Panc1 (cell line): Measurements from ENCODE around the gene ASCC1. TPM values are rescaled to one million over a fixed set of nuclear protein-coding genes. Genes with fewer than 3 reads are reported as not detected.

Source experiments
- ATAC-seq: fragments of 200-7000 bp; cut with Tn5 transposase; 2 replicates; pipeline ENCODE4 v1.9.1; 2020; ENCODE audit warnings: mild to moderate bottlenecking, moderate library complexity
- BruUV-seq: library from RNA; stranded (reverse); fragments of 400-500 nt; replicated peaks from 2 replicates; lab custom pipeline; 2021; lab: Mats Ljungman, UMichigan
- CTCF ChIA-PET: fragments of 300-600 bp; sonication (Branson Sonifier 250); formaldehyde crosslinking; loops from one replicate; lab custom pipeline; 2022; ENCODE audit warnings: antibody characterized with exemption; lab: Charles Lee
- POLR2A ChIA-PET: fragments of 300-600 bp; sonication (Branson Sonifier 250); formaldehyde crosslinking; loops from one replicate; lab custom pipeline; 2022; ENCODE audit warnings: antibody characterized with exemption; lab: Charles Lee
- DNase-seq: peaks from one replicate; pipeline ENCODE4 v3.0.0-alpha.2; 2010; ENCODE audit warnings: low read depth, low spot score
- H3K27ac ChIP-seq: 2 replicates; pipeline ENCODE4 v1.5.1; 2011; ENCODE audit warnings: mild to moderate bottlenecking, low read length, inconsistent platforms
- H3K27me3 ChIP-seq: fragments of 200-500 bp; sonication (Bioruptor generic); 2 replicates; pipeline ENCODE4 v1.6.0; 2014; ENCODE audit warnings: low read length, inconsistent platforms; ENCODE audit not compliant: control insufficient read depth, insufficient read depth
- H3K36me3 ChIP-seq: fragments of 200-500 bp; sonication (Bioruptor generic); 2 replicates; pipeline ENCODE4 v1.5.1; 2014; ENCODE audit warnings: inconsistent platforms, mild to moderate bottlenecking, low read length, moderate library complexity; ENCODE audit not compliant: control insufficient read depth, insufficient read depth
- H3K4me1 ChIP-seq: 2 replicates; pipeline ENCODE4 v1.5.1; 2011; ENCODE audit warnings: inconsistent platforms, mild to moderate bottlenecking, low read length, moderate library complexity; ENCODE audit not compliant: control insufficient read depth, insufficient read depth
- H3K4me3 ChIP-seq, 2 experiments: 2 replicates each; pipeline ENCODE4 v1.5.1; 2011 to 2012; ENCODE audit warnings: low read depth in 2 of 2, low read length in 2 of 2, mild to moderate bottlenecking in 2 of 2, inconsistent platforms in 1 of 2, moderate library complexity in 1 of 2
- H3K9me3 ChIP-seq: fragments of 200-500 bp; sonication (Bioruptor generic); 2 replicates; pipeline ENCODE4 v1.5.1; 2014; ENCODE audit warnings: low read depth, mild to moderate bottlenecking, inconsistent platforms, low read length, moderate library complexity; ENCODE audit not compliant: control insufficient read depth, insufficient read depth
- CTCF ChIP-seq: fragments of 450-650 bp; IDR thresholded peaks from 2 replicates; pipeline ENCODE4 v1.5.1; 2017; ENCODE audit warnings: mild to moderate bottlenecking
- POLR2AphosphoS5 ChIP-seq: IDR thresholded peaks from 2 replicates; pipeline ENCODE4 v1.6.1; 2012; ENCODE audit warnings: mild to moderate bottlenecking, low read depth, low read length, moderate library complexity
- SIN3A ChIP-seq: IDR thresholded peaks from 2 replicates; pipeline ENCODE4 v1.6.1; 2012; ENCODE audit warnings: low read depth, mild to moderate bottlenecking, low read length, moderate library complexity, borderline replicate concordance; ENCODE audit not compliant: insufficient read depth
- TCF7L2 ChIP-seq: IDR thresholded peaks from 2 replicates; pipeline ENCODE4 v1.6.1; 2011; ENCODE audit warnings: mild to moderate bottlenecking, low read depth, low read length, inconsistent platforms
- in situ Hi-C: cut with HindIII; loops from 2 replicates; pipeline ENCODE4 v1.10.0; 2016; ENCODE audit warnings: low sequenced_read_pairs, low pct_unique_long_range_greater_than_20kb
- intact Hi-C: fragments of 100-400 bp; cut with micrococcal nuclease; formaldehyde crosslinking; loops from one replicate; pipeline ENCODE4 v1.10.0; 2022; ENCODE audit not compliant: unreplicated experiment
- total RNA-seq: library from RNA; stranded (reverse); gene quantifications from one replicate; pipeline ENCODE4 v1.2.1, GENCODE V29; 2021; ENCODE audit not compliant: unreplicated experiment
- TF ChIP-seq, protein P1 (sequence below), 2 experiments: IDR thresholded peaks; 2 replicates each; pipeline ENCODE4 v1.6.1; 2011 to 2012; ENCODE audit warnings: low read depth in 2 of 2, control low read depth in 1 of 2, low read length in 1 of 2, mild to moderate bottlenecking in 1 of 2, moderate library complexity in 1 of 2; ENCODE audit not compliant: insufficient read depth in 1 of 2

The ASCC1 gene
- total RNA-seq, 1 experiment from 2014 or later: 114 TPM

DNA sequence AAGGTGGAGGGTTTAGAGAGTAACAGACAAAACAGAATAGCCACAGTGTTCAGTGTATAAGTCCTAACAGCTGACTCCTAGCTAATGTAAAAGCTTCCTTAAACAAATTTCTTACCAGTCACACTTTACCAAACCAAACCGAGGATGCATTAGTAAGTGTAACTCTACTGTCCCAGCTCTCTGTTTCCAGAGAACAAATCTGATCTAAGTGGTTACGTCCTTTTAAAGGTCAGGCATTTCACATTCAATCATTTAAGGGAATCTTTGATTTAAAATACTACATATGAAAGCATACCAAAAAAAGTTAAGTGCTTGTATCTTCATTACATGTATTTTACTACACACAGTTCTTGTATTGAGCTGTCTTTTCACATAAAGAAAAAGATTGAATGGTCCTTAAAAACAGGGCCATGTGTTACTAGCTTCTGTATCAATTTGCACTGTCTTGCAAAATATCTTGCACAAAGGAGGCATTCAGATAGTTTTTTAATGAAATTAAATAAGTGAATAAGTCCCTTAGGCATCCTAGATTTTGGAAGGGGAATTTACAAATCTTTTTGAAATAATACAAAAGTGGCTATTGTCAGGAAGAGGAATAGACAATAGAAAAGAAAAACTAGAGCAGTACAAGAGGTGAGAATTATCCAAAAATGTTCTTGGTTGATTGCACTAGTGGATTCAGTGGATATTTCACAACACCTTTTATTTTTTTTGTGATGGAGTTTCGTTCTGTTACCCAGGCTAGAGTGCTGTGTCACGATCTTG, 69.3 kb downstream of the ASCC1 start:
- peak overlapping the region; percentile 75 for H3K27ac ChIP-seq

GRCh38 chr10:72146071-72146470, 70.0 kb downstream of the ASCC1 start:
- DNase-seq (no peak), ATAC-seq (peak; percentile 66)
- in situ Hi-C loops: no loop called here
- Histone ChIP-seq H3K9me3 (no peaks in the 10 kb centered on the region), H3K4me3 (no peak overlapping the region), H3K4me1 (peaks cover 22% of the 10 kb centered on the region), H3K27me3 (no peaks in the 10 kb centered on the region), H3K27ac (peak overlapping the region; percentile 75), H3K36me3 (peaks cover 6% of the 10 kb centered on the region; the same call in 1 of the 2 replicates)
- TF ChIP-seq TCF7L2: no peak
- TF ChIP-seq POLR2AphosphoS5: no peak
- no peak for TF ChIP-seq CTCF
- TF ChIP-seq, protein P1, sequence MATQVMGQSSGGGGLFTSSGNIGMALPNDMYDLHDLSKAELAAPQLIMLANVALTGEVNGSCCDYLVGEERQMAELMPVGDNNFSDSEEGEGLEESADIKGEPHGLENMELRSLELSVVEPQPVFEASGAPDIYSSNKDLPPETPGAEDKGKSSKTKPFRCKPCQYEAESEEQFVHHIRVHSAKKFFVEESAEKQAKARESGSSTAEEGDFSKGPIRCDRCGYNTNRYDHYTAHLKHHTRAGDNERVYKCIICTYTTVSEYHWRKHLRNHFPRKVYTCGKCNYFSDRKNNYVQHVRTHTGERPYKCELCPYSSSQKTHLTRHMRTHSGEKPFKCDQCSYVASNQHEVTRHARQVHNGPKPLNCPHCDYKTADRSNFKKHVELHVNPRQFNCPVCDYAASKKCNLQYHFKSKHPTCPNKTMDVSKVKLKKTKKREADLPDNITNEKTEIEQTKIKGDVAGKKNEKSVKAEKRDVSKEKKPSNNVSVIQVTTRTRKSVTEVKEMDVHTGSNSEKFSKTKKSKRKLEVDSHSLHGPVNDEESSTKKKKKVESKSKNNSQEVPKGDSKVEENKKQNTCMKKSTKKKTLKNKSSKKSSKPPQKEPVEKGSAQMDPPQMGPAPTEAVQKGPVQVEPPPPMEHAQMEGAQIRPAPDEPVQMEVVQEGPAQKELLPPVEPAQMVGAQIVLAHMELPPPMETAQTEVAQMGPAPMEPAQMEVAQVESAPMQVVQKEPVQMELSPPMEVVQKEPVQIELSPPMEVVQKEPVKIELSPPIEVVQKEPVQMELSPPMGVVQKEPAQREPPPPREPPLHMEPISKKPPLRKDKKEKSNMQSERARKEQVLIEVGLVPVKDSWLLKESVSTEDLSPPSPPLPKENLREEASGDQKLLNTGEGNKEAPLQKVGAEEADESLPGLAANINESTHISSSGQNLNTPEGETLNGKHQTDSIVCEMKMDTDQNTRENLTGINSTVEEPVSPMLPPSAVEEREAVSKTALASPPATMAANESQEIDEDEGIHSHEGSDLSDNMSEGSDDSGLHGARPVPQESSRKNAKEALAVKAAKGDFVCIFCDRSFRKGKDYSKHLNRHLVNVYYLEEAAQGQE (IDR thresholded peaks at IDR 0.05; ENCODE audit: insufficient read depth in 1 of 2, low read depth in 2 of 2, low read length in 1 of 2): no peak
- no peak for TF ChIP-seq SIN3A
- intact Hi-C loops: no loop called here
- ChIA-PET POLR2A (no interaction called here), CTCF (no interaction called here)
- BruUV-seq: no TSS peak

More for the DNA sequence above, 69.3 kb downstream of the ASCC1 start:
- ATAC-seq (0 out of 2 replicates have a peak, but pooled peaks have one; percentile 38), DNase-seq (no peak)
- H3K9me3 ChIP-seq: no peaks in the 10 kb centered on the region
- H3K27me3 ChIP-seq: no peaks in the 10 kb centered on the region
- CTCF ChIA-PET: no interaction called here
- in situ Hi-C loops: no loop called here
- peaks cover 22% of the 10 kb centered on the region for H3K4me1 ChIP-seq
- peaks cover 6% of the 10 kb centered on the region; the same call in 1 of the 2 replicates for H3K36me3 ChIP-seq
- TF ChIP-seq CTCF (no peak), TCF7L2 (no peak), SIN3A (no peak), POLR2AphosphoS5 (no peak)
- TF ChIP-seq, protein P1 (IDR thresholded peaks at IDR 0.05; ENCODE audit: insufficient read depth in 1 of 2, low read depth in 2 of 2, low read length in 1 of 2): no peak
- intact Hi-C loops: no loop called here
- no peak overlapping the region for H3K4me3 ChIP-seq
- BruUV-seq: no TSS peak
- POLR2A ChIA-PET: no interaction called here
